HepG2 (cell line): ENCODE measurements around the gene RANBP17. TPM values are rescaled to one million over a fixed set of nuclear protein-coding genes. Genes with fewer than 3 reads are reported as not detected.

Experiments
- ATAC-seq: fragments of 200-7000 bp; cut with Tn5 transposase; 3 replicates; pipeline ENCODE4 v1.9.1; 2020; ENCODE audit warnings: mild to moderate bottlenecking, moderate library complexity
- BruUV-seq: library from RNA; stranded (reverse); fragments of 400-500 nt; replicated peaks from 2 replicates; lab custom pipeline; 2021; lab: Mats Ljungman, UMichigan
- CTCF ChIA-PET: fragments of 300-600 bp; formaldehyde crosslinking; extraction: SDS; loops from one replicate; lab custom pipeline; 2021; ENCODE audit warnings: low total read pairs, inconsistent platforms, low intra/inter-chr PET ratio; lab: Yijun Ruan, JAX
- POLR2A ChIA-PET: fragments of 350-600 bp; sonication (Branson Sonifier 250); formaldehyde crosslinking; loops from one replicate; lab custom pipeline; 2020; ENCODE audit warnings: antibody characterized with exemption, inconsistent platforms; lab: Yijun Ruan, JAX
- DNase-seq: peaks from one replicate; pipeline ENCODE4 v3.0.0-alpha.2; 2015; ENCODE audit warnings: low spot score
- FAIRE-seq: peaks from 3 replicates; lab custom pipeline; 2011; peaks lifted over from hg19 to GRCh38; lab: Jason Lieb, UNC
- H2AFZ ChIP-seq: one replicate; pipeline ENCODE4 v1.6.1; 2011; ENCODE audit warnings: low read length, inconsistent platforms
- H3K27ac ChIP-seq: fragments of 300-600 bp; 3 replicates; pipeline ENCODE4 v1.8.0; 2011; ENCODE audit warnings: mixed run types, mild to moderate bottlenecking, mixed read lengths, low read length, inconsistent platforms; ENCODE audit not compliant: insufficient read depth; ENCODE audit errors: extremely low read length
- H3K27me3 ChIP-seq, 2 experiments: fragments of 200-600 bp in 1 of 2; 2 replicates in 1 of 2; 3 replicates in 1 of 2; pipeline versions ENCODE4 v1.6.0 to v1.8.0; 2011; ENCODE audit warnings: low read length in 2 of 2, mild to moderate bottlenecking in 2 of 2, moderate library complexity in 2 of 2, inconsistent platforms in 1 of 2; ENCODE audit not compliant: insufficient read depth in 2 of 2, control insufficient read depth in 1 of 2
- H3K36me3 ChIP-seq, 2 experiments: fragments of 200-600 bp in 1 of 2; replicated peaks in 1 of 2; 2 replicates in 1 of 2; 3 replicates in 1 of 2; pipeline versions ENCODE4 v1.5.1 to v1.8.0; 2011; ENCODE audit warnings: low read length in 2 of 2, inconsistent platforms in 1 of 2; ENCODE audit not compliant: insufficient read depth in 2 of 2, control insufficient read depth in 1 of 2
- H3K4me1 ChIP-seq: 2 replicates; pipeline ENCODE4 v1.5.1; 2012; ENCODE audit warnings: low read length, inconsistent platforms; ENCODE audit not compliant: insufficient read depth
- H3K4me2 ChIP-seq: 2 replicates; pipeline ENCODE4 v1.6.0; 2011; ENCODE audit warnings: low read depth, low read length, inconsistent platforms
- H3K4me3 ChIP-seq, 3 experiments: fragments of 200-600 bp in 1 of 3; sonication (generic), shearing (Covaris generic) in 1 of 3; replicated peaks in 1 of 3; 2 replicates each; pipeline ENCODE4 v1.5.1; 2011 to 2016; ENCODE audit warnings: low read length in 3 of 3, inconsistent platforms in 2 of 3, low read depth in 2 of 3, mild to moderate bottlenecking in 2 of 3, control low read depth in 1 of 3, mixed read lengths in 1 of 3; ENCODE audit not compliant: insufficient read depth in 1 of 3
- H3K79me2 ChIP-seq: one replicate; pipeline ENCODE4 v1.6.1; 2011; ENCODE audit warnings: low read length, inconsistent platforms; ENCODE audit not compliant: insufficient read depth
- H3K9ac ChIP-seq: 2 replicates; pipeline ENCODE4 v1.6.0; 2011; ENCODE audit warnings: mild to moderate bottlenecking, low read depth, low read length, inconsistent platforms; ENCODE audit not compliant: insufficient read depth
- H3K9me3 ChIP-seq: 2 replicates; pipeline ENCODE4 v1.5.1; 2012; ENCODE audit warnings: mild to moderate bottlenecking, low read length
- H4K20me1 ChIP-seq: 2 replicates; pipeline ENCODE4 v1.6.0; 2011; ENCODE audit warnings: inconsistent platforms, mild to moderate bottlenecking, low read length, moderate library complexity; ENCODE audit not compliant: insufficient read depth
- FIP1L1 ChIP-seq: fragments of 200-400 bp; formaldehyde crosslinking; IDR thresholded peaks from 2 replicates; pipeline ENCODE4 v1.6.1; 2018; ENCODE audit warnings: low read depth, mild to moderate bottlenecking, low read length, moderate library complexity, borderline replicate concordance; ENCODE audit not compliant: insufficient read depth
- LCORL ChIP-seq, 2 experiments: fragments of 450-650 bp in 1 of 2; sonication (generic) in 1 of 2; formaldehyde crosslinking in 1 of 2; IDR thresholded peaks; 2 replicates each; pipeline versions ENCODE4 v1.5.0 to v1.6.1; 2017 to 2020; ENCODE audit warnings: antibody characterized with exemption in 1 of 2, missing genetic modification reagents in 1 of 2
- NR2C2 ChIP-seq: sonication (generic); formaldehyde crosslinking; IDR thresholded peaks from 2 replicates; pipeline ENCODE4 v1.4.0; 2020; ENCODE audit warnings: missing genetic modification reagents, mild to moderate bottlenecking, moderate library complexity, borderline replicate concordance
- NR2F1 ChIP-seq, 2 experiments: fragments of 450-650 bp in 1 of 2; formaldehyde crosslinking in 1 of 2; IDR thresholded peaks; 2 replicates each; pipeline versions ENCODE4 v1.5.0 to v1.6.1; 2016 to 2020; ENCODE audit warnings: mild to moderate bottlenecking in 1 of 2, missing compliant biosample characterization in 1 of 2, missing genetic modification reagents in 1 of 2, moderate library complexity in 1 of 2
- SETDB1 ChIP-seq: sonication (generic); formaldehyde crosslinking; IDR thresholded peaks from 2 replicates; pipeline ENCODE4 v1.5.1; 2020; ENCODE audit warnings: missing genetic modification reagents, mild to moderate bottlenecking, borderline replicate concordance
- SIN3A ChIP-seq: IDR thresholded peaks from 2 replicates; pipeline ENCODE4 v1.6.1; 2011; ENCODE audit warnings: low read depth, mild to moderate bottlenecking, control low read depth, low read length, borderline replicate concordance
- SRSF9 ChIP-seq: fragments of 200-400 bp; formaldehyde crosslinking; IDR thresholded peaks from 2 replicates; pipeline ENCODE4 v1.6.1; 2018; ENCODE audit warnings: borderline replicate concordance, mild to moderate bottlenecking, low read depth, low read length; ENCODE audit not compliant: insufficient read depth, poor library complexity, severe bottlenecking
- ZBTB42 ChIP-seq: sonication (generic); formaldehyde crosslinking; IDR thresholded peaks from 2 replicates; pipeline ENCODE4 v1.5.0; 2020; ENCODE audit warnings: mild to moderate bottlenecking, missing genetic modification reagents
- ZNF629 ChIP-seq: sonication (generic); formaldehyde crosslinking; conservative IDR thresholded peaks from 2 replicates; pipeline ENCODE4 v1.5.0; 2020; ENCODE audit warnings: missing genetic modification reagents
- ZSCAN25 ChIP-seq: sonication (generic); formaldehyde crosslinking; IDR thresholded peaks from 2 replicates; pipeline ENCODE4 v1.8.0; 2022; ENCODE audit warnings: mild to moderate bottlenecking, missing genetic modification reagents
- WGBS: methylation state at CpG from one replicate; pipeline ENCODE4 v1.1.6; 2017; ENCODE audit warnings: low lambda C conversion rate; 5-methylcytosine and 5-hydroxymethylcytosine counted together
- in situ Hi-C: cut with HindIII; loops from 2 replicates; pipeline ENCODE4 v1.10.0; 2017; ENCODE audit warnings: low pct_unique_long_range_greater_than_20kb; ENCODE audit not compliant: extremely low pct_ligation_motif_present
- intact Hi-C: fragments of 100-400 bp; cut with micrococcal nuclease; formaldehyde crosslinking; loops from one replicate; pipeline ENCODE4 v1.10.0; 2022; ENCODE audit not compliant: unreplicated experiment
- polyA plus RNA-seq, 8 experiments: library from polyadenylated mRNA; depleted of rRNA in 3 of 8; stranded (reverse) in 7 of 8; unstranded in 1 of 8; fragments of >200 nt; fragmentation: Illumina TruSeq in 4 of 8; extraction: Trizol in 4 of 8; gene quantifications; 2 replicates each; pipeline versions ENCODE4 v1.2.1 to v1.2.3, GENCODE V29; 2011 to 2016; ENCODE audit warnings: low read depth in 4 of 8, missing spikeins in 1 of 8, mixed read lengths in 1 of 8; ENCODE audit not compliant: insufficient read depth in 1 of 8
- total RNA-seq, 5 experiments: library from RNA; depleted of rRNA; stranded (reverse); fragments of >200 nt; fragmentation: Illumina TruSeq; extraction: Trizol; gene quantifications; 2 replicates each; pipeline ENCODE4 v1.2.3, GENCODE V29; 2016; ENCODE audit warnings: low read depth in 1 of 5
- TF ChIP-seq, protein P1 (sequence below): sonication (generic); formaldehyde crosslinking; IDR thresholded peaks from 2 replicates; pipeline ENCODE4 v1.5.1; 2020; ENCODE audit warnings: mild to moderate bottlenecking, missing genetic modification reagents, borderline replicate concordance

RANBP17 gene
- total and polyA plus RNA-seq, 2 of the 13 experiments (the other 11 are each of a cell fraction or from before 2014, with no cell fraction given) = not detected

DNA sequence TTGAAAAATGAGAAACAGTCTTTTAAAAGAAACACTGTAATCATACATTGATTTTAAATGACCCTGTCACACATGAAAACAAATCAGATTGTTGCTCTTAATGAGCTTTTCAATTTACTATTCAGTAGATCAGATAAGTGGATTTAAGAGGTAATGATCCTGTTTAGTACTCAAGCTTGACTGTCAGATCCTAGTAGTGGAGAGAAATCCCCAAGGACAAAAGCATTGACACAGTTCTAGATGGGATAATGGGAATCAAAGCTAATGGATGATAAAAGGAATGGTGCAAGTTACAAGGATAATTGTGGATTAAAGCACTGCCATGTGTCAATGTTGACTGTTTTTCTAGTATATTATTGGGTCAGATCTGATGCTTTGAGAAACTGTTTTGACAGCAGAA, 304.9 kb downstream of the RANBP17 start:
- no TSS peak for BruUV-seq
- ChIA-PET POLR2A (no interaction called here), CTCF (no interaction called here)
- Histone ChIP-seq H3K4me2 (no peak overlapping the region), H4K20me1 (no peaks in the 10 kb centered on the region), H3K36me3 (no peaks in the 10 kb centered on the region), H3K9me3 (no peaks in the 10 kb centered on the region), H3K4me3 (no peak overlapping the region), H3K4me1 (no peaks in the 10 kb centered on the region), H3K27ac (no peak overlapping the region), H3K79me2 (no peaks in the 10 kb centered on the region), H2AFZ (no peak overlapping the region), H3K9ac (no peak overlapping the region), H3K27me3 (no peaks in the 10 kb centered on the region)
- FAIRE-seq (no peak), ATAC-seq (no peak), DNase-seq (no peak)
- no peak for TF ChIP-seq NR2C2 (CRISPR knock-in tag)
- TF ChIP-seq NR2F1 (CRISPR knock-in tag; IDR thresholded peaks at IDR 0.05) = no peak
- TF ChIP-seq SETDB1 (CRISPR knock-in tag) = no peak
- no peak for TF ChIP-seq SRSF9
- TF ChIP-seq ZBTB42 (CRISPR knock-in tag) = no peak
- TF ChIP-seq, protein P1, sequence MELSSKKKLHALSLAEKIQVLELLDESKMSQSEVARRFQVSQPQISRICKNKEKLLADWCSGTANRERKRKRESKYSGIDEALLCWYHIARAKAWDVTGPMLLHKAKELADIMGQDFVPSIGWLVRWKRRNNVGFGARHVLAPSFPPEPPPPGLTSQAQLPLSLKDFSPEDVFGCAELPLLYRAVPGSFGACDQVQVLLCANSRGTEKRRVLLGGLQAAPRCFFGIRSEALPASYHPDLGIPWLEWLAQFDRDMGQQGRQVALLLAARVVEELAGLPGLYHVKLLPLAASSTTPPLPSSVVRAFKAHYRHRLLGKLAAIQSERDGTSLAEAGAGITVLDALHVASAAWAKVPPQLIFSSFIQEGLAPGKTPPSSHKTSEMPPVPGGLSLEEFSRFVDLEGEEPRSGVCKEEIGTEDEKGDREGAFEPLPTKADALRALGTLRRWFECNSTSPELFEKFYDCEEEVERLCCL (CRISPR knock-in tag) = no peak
- intact Hi-C loops (no loop called here), in situ Hi-C loops (no loop called here)

DNA sequence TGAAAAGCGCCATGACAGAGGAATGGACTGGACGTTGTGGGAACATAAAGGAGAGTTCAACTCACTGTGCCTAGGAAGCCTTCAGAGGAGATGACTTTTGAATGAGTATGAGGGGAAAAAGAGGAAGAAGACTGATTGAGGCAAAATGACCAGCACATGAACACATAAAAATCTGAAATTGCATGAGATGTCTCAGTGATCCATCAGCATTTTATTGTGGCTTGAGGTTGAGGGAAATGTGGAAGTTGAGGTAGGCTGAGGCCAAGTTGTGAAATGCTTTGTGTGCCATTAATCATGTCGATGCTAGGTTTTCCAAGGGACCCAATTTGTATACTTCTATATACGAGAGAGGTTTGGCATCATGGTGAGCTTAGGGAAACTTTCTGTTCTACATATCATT, 306.4 kb downstream of the RANBP17 start:
- Histone ChIP-seq H3K4me1 (no peaks in the 10 kb centered on the region), H3K4me3 (no peak overlapping the region), H3K36me3 (no peaks in the 10 kb centered on the region), H3K4me2 (no peak overlapping the region), H2AFZ (no peak overlapping the region), H4K20me1 (no peaks in the 10 kb centered on the region), H3K9ac (no peak overlapping the region), H3K27me3 (no peaks in the 10 kb centered on the region), H3K79me2 (no peaks in the 10 kb centered on the region), H3K27ac (no peak overlapping the region), H3K9me3 (no peaks in the 10 kb centered on the region)
- ChIA-PET POLR2A (no interaction called here), CTCF (no interaction called here)
- no peak for DNase-seq
- no TSS peak for BruUV-seq
- WGBS = under 1% methylated on average over 4 of the region's 4 CpGs
- in situ Hi-C loops (no loop called here), intact Hi-C loops (no loop called here)
- no peak for ATAC-seq
- FAIRE-seq = no peak
- TF ChIP-seq ZNF629 (no peak), ZSCAN25 (no peak), SIN3A (no peak), LCORL (IDR thresholded peaks at IDR 0.05) (no peak), LCORL (CRISPR knock-in tag; IDR thresholded peaks at IDR 0.05) (no peak), FIP1L1 (no peak)
